B cell (primary cell): Measurements from ENCODE around the gene NTPCR.

Experiments
- EZH2 ChIP-seq: IDR thresholded peaks from 2 replicates; pipeline ENCODE4 v1.6.1; 2012; ENCODE audit warnings: borderline replicate concordance, low read depth, mild to moderate bottlenecking, moderate library complexity, low read length; ENCODE audit not compliant: insufficient read depth, poor library complexity, severe bottlenecking
- TF ChIP-seq, protein P1 (sequence below): fragments of 200-600 bp; IDR thresholded peaks from one replicate; pipeline ENCODE4 v1.8.0; 2022; ENCODE audit warnings: antibody characterized with exemption, mild to moderate bottlenecking

- TF ChIP-seq, protein P1, sequence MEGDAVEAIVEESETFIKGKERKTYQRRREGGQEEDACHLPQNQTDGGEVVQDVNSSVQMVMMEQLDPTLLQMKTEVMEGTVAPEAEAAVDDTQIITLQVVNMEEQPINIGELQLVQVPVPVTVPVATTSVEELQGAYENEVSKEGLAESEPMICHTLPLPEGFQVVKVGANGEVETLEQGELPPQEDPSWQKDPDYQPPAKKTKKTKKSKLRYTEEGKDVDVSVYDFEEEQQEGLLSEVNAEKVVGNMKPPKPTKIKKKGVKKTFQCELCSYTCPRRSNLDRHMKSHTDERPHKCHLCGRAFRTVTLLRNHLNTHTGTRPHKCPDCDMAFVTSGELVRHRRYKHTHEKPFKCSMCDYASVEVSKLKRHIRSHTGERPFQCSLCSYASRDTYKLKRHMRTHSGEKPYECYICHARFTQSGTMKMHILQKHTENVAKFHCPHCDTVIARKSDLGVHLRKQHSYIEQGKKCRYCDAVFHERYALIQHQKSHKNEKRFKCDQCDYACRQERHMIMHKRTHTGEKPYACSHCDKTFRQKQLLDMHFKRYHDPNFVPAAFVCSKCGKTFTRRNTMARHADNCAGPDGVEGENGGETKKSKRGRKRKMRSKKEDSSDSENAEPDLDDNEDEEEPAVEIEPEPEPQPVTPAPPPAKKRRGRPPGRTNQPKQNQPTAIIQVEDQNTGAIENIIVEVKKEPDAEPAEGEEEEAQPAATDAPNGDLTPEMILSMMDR = no peak
- TF ChIP-seq EZH2 = no peak
Measured at GRCh38 chr1:233006108-233006507, 55.7 kb downstream of the NTPCR start.
